ENCODE measurements around the gene PHF21A.
A peak's percentile ranks its signal among the peaks of the same experiment; 100 is the strongest.
"Not testable (repeated sequence)": the region's sequence is repeated elsewhere in the genome, so short reads cannot be mapped to it uniquely, and the experiment has no call there.

The PHF21A gene

GRCh38 chr11:45982656-45983470 is 138.4 kb downstream of the PHF21A start:
- DNase-seq (ENCODE audit: low read depth): no peak

- DNase-seq (ENCODE audit: low read depth): not testable (repeated sequence)
Measured at GRCh38 chr11:45981826-45982225, 139.4 kb downstream of the PHF21A start.

GRCh38 chr11:45974806-45975205 is 146.4 kb downstream of the PHF21A start:
- DNase-seq (ENCODE audit: low read depth): no peak

GRCh38 chr11:45973601-45974000 is 147.7 kb downstream of the PHF21A start:
- no peak for DNase-seq (ENCODE audit: low read depth)

- DNase-seq (ENCODE audit: low read depth): no peak
Measured at GRCh38 chr11:45968901-45969300, 152.4 kb downstream of the PHF21A start.

GRCh38 chr11:45967506-45967905 is 153.7 kb downstream of the PHF21A start:
- no peak for DNase-seq (ENCODE audit: low read depth)

GRCh38 chr11:45964911-45965389 is 156.3 kb downstream of the PHF21A start:
- DNase-seq (ENCODE audit: low read depth): peak; percentile 15

- DNase-seq (ENCODE audit: low read depth): no peak
Measured at GRCh38 chr11:45961751-45962240, 159.5 kb downstream of the PHF21A start.

GRCh38 chr11:45960387-45961095 is 160.7 kb downstream of the PHF21A start:
- DNase-seq (ENCODE audit: low read depth): no peak

GRCh38 chr11:45959851-45960250 is 161.4 kb downstream of the PHF21A start:
- no peak for DNase-seq (ENCODE audit: low read depth)

GRCh38 chr11:45949992-45950407 is 171.3 kb downstream of the PHF21A start:
- DNase-seq (ENCODE audit: low read depth): no peak

GRCh38 chr11:45948356-45948755 is 172.9 kb downstream of the PHF21A start:
- no peak for DNase-seq (ENCODE audit: low read depth)

- DNase-seq (ENCODE audit: low read depth): no peak
Measured at GRCh38 chr11:45947885-45948284, 173.4 kb downstream of the PHF21A start.

- DNase-seq (ENCODE audit: low read depth): no peak
Measured at GRCh38 chr11:45945397-45945999, 175.8 kb downstream of the PHF21A start.

- DNase-seq (ENCODE audit: low read depth): no peak
Measured at GRCh38 chr11:45942381-45942780, 178.9 kb downstream of the PHF21A start.

- DNase-seq (ENCODE audit: low read depth): no peak
Measured at GRCh38 chr11:45941285-45941684, 180.0 kb downstream of the PHF21A start.

GRCh38 chr11:45939836-45940235 is 181.4 kb downstream of the PHF21A start:
- no peak for DNase-seq (ENCODE audit: low read depth)

GRCh38 chr11:45937916-45938315 is 183.3 kb downstream of the PHF21A start:
- no peak for DNase-seq (ENCODE audit: low read depth)

- DNase-seq (ENCODE audit: low read depth): no peak
Measured at GRCh38 chr11:45936511-45937054, 184.7 kb downstream of the PHF21A start.

- no peak for DNase-seq (ENCODE audit: low read depth)
Measured at GRCh38 chr11:45935349-45936064, 185.7 kb downstream of the PHF21A start.

GRCh38 chr11:45934580-45935318 is 186.5 kb downstream of the PHF21A start:
- DNase-seq (ENCODE audit: low read depth): no peak
